HG02571 (cell line): Measurements from ENCODE around the gene ISG20.

Experiments
- ATAC-seq: cut with Tn5 transposase; IDR thresholded peaks from one replicate; pipeline ENCODE4 v1.9.1; 2021; ENCODE audit warnings: mild to moderate bottlenecking, moderate library complexity; ENCODE audit not compliant: unreplicated experiment

The ISG20 gene

DNA sequence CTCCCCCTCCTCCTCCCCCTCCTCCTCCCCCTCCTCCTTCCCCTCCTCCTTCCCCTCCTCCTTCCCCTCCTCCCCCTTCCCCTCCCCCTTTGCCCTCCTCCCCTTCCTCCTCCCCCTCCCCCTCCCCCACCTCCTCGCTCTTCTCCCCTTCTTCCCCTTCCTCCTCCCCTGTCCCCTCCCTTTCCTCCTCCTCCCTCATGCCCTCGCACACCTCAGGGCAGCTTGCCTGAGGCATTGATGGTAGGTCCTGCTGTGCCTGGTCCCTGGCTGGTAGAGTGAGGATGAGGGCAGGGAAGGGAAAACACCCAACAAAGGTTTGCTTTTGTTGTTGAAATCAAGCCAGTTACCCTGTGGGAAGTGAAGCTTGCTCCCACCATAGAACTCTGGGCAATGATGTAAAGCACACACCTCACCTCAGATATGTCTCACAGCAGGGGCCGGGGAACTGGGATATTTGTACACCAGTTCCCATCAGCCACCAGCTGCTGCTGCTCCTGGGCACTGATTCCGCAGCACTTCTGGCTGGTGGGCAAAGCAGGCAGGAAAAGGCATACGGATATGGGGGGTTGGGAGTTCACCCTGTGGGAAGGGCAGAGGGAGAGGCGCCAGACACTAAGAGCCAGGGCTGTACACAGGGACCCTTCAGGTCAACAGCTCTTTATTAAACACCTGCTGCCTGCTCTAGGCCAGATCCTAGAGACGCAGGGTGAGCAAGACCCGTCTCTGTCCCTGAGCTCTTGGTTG lies 13.8 kb downstream of the ISG20 start:
- ATAC-seq, result no peak

DNA sequence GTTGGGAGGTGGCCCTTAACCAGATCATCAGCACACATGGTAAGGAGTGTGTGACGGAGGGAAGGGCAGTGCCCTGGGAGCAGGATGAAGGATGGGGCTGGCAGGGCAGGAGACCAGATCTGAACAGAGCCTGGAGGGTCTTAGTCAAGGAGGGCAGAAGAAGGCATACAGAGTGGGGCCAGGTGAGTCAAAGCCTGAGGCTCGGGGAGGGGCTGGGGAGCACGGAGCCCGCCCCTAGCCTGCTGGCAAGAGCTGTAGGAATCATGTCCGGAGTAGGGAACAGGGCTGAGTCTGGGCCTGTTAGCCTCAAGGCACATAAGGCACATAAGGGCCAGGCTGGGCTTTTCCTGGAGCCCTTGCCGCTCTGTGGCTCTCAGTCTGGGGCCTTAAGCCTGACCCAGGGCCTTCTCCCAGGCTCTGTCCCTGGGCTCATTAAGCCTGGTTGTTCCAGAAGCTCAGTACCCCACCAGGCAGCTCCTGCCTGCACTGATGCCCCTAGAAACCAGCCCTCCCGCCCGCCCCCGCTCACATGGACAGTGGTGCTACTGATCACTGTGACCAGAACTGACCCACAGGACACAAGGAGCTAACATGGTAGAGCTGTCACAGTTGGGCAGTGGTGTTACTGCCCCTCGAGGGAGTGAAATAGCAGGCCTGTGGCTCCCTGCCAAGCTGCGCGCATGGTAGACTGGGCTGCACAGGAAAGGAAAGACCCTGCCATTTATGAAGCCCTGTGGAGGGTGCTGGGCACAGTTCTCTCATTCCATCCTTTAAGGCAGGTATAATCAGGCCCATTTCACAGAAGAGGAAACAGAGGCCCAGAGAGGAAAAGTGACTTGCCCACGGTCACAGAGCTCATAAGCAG lies 14.6 kb downstream of the ISG20 start:
- ATAC-seq, result no peak

DNA sequence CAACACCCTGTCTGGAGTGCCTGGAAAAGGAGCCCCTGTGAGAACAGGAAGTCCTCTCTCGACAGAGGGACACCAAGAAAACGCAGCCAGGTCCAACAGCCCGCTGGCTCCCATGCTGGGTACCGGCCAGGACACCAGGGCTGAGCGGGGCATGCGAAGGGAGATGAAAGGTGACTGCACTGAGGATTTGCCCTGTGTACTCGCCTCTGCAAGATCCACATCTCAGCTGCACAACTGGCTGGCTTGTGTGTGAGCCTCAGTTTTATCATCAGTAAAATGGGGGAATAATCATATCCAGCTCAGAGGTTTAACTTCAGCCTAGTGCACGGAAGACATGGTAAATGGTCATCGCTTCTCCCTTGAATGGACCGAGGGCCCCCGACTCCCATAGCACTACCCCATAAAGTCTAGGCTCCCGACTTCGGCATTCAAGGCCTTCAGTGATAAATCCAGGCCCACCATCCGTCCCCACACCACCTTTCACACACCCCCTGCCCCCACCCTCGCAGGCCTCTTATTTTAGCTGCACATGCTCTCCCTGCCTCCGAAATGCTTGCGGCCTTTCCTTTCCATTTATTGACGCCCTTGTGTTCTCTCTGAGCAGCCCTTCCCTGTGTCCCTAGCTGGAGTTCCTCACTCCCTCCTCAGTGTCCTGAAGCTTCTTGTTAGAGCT lies 15.8 kb downstream of the ISG20 start:
- ATAC-seq, result no peak

DNA sequence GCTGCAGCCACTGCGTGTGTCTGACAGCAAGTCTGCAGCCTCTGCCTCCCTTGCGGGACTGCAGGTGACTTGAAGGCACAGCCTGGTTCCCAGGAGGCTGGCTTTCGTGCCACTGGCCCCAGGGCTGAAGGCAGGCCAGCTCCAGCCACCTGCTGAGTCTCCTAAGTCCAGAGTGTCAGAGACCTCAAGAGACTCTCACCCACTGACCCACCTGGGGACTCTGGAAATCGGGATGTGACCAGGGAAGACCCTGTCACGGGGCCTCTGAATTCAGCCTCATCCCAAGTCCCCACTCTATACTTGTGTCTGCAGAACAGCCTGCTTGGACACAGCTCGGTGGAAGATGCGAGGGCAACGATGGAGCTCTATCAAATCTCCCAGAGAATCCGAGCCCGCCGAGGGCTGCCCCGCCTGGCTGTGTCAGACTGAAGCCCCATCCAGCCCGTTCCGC lies 16.3 kb downstream of the ISG20 start:
- ATAC-seq, result no peak

DNA sequence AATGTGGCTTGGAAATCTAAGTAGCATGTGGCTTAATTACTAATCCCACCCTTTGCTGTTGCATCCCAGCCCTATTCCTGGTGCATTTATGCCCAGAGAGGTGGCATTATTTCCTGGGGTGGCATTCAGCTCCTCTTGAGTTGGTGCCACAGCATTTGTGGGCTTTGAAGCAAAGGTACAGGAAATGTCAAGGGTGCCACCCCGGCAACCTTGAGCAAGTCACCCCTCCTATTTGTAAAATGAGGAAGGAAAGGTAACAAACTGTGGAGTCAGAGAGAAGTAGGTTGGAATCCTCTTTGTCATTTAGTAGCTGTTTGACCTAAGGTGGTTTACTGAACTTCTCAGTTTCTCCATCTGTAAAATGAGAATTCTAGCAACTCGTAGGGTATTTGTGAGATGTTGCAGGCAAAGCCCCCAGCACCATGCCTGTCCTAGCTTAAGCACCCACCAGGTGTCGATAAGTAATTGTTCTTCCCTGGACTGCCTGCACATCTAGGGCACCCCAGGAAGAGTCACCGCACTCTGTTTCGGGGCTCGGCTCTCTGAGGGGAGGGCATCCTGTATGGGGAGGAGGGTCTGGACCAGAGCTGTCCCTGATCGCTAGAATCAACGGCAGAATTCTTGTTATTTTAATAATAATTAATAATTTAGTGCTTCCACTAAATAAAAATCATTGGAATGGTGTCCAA lies 17.1 kb downstream of the ISG20 start:
- no peak for ATAC-seq

DNA sequence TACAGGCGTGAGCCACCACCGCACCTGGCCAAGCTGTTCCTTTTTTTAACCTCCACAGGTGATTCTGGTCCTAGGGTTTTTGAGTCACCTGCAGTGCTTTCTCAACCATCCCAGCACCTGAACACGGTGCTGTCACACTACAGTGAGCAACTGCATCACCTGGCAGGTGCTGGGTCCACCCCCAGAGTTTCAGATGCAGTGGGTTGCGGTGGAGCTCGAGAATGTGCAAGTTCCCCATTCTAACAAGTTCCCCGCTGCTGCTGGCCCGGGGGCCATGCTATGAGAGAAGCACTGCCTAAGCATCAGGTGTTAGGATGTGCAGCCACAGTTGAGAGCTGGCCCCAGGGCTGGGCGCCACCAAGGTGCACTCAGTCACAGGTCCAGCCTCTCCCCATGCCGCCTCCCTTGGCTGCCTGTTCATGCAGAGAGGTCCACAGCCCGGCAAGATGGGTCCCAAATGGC lies 18.0 kb downstream of the ISG20 start:
- peak; percentile 84 for ATAC-seq

DNA sequence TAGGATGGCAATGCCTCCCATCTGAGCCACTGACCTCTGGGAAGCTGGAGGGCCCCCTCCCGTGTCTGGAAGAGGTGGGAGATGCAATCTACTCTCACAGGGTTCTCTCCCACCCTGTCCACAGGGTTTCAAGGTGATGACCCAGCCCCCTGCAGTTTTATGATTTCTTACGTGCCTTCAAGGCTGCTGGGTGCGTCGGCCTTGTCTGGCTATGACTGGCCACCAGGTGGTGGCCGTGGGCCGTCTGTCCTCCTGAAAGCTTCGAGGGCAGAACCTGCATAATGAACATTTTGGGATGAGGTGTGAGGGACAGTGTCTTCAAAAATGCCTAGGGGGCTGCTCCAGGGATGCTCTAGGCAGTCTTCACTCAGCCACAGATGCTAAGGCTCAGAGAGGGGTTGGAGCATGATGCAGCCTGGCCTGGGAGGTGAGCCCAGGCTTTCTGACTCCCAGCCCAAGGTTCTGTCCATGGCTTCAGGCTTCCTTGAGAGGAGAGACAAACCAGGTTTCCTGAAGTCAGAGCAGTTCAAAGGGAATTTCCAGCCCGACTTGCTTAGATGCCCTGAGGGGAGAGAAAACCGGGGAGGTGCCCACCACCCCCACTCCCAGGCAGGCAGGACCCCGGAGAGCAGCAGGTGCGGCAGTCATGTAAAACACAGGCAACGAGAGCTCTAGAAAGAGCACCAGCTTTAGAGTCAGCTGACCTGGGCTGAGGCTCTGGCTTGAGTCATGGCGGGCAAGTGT lies 18.7 kb downstream of the ISG20 start:
- no peak for ATAC-seq

DNA sequence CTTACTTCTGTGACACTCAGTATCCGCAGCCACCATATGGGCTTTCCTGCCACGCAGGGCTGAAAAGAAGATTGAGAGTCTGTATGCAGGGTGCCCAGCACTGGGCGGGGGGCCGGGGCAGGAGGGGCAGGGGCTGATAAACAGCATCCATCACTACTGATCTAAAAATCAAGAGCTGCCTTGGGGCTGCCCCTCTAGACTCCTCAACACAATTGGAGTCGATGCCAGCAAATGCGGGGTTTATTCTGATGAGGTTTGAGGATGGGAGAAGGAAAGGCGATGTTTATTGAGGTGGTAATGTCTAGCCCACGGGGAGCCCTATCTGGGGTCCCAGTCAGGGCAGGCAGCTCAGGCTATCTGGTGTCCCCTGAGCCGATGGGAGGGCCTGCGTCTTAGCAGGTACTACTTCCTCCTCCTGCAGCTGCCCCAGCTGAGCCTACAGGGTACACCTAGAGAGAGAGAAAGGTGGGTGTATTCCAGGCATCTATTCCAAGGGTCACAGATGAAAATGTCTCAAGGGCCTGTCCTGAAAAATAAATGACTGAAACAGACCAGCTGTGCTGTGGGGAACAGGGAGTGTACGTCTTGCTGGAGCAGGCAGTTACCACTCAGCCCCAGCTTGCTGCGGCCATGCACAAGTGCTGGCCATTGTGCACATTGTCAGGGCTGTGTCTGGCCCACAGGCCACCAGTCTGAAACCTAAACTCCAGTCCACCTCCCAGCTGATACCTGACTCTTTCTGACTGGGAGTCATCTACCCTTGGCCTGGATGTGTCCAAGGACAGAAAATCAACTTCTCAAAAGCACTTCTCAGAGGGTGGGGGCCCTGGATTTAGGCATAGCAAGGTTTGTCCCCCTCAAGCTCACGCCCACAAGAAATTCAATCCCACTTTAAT lies 19.5 kb downstream of the ISG20 start:
- ATAC-seq, result no peak

DNA sequence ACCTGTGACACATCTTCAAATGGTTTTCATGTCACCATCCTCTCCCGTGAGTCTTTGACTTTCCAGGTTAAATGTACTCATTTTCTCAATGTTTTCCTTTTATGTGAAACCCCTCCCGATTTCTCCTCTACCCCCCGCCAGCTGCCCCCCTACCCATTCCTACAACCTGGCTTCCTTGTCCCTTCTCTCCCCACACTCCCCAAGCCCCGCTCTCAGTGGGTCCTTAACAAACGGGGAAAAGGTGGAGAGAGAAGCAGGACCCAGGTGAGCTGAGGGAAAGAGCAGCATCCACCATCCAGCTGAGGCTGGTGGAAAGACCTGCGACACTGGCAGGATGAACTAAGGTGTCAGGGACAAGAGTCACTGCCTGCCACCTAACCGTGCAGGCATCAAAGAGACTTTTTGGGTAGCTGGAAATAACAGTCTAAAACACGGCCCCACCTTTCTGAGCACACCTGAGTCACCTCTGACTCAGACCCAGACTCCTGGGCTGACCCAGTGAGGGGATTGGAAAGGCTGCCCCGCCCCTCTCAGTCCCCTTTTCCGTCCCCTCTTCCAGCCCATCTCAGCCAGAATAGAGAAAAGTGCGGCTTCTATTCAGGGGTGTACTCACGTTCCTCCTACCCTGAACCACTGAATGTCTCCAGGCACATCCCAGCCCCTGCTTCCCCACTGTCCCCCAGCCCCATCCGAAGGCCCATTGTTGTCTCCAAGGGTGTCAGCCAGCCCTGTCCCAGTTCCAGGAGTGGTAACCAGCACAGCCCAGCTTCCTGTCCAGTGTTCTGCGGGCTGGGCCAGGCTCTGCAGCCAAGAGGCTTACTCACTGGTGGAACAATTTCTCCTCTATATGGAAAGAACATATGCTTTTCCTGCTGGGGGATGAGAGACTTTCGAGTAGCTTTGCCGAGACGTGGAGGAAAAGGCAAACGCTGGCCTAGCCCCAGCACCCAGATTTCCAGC lies 20.4 kb downstream of the ISG20 start:
- no peak for ATAC-seq

DNA sequence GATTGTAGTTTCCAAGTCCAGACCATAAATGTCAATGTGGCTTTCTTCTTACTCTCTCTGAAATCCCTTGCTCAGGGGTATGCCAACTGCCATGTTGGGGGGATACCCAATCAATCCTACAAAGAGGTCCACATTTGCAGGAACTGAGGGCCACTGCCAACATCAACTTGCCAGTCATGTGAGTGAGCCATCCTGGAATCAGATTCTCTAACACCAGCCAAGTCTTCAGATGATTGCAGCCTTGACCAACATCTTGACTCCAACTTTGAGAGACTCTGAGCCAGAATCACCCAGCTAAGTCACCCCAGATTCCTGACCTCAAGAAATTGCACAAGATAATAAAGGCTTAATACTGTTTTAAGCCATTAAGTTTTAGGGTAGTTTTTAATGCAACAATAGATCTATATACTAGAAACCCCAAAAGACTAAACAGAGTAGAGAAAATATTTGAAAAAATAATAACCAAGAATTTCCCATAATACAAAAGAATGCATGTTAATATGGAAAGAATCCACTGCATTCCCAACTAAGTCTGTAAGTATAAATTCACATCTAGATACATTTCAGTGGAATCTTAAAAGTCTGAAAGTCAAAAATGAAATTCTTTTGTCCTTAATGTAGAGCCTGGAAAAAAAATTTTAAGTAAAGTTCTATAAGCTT lies 22.4 kb downstream of the ISG20 start:
- ATAC-seq, result no peak

DNA sequence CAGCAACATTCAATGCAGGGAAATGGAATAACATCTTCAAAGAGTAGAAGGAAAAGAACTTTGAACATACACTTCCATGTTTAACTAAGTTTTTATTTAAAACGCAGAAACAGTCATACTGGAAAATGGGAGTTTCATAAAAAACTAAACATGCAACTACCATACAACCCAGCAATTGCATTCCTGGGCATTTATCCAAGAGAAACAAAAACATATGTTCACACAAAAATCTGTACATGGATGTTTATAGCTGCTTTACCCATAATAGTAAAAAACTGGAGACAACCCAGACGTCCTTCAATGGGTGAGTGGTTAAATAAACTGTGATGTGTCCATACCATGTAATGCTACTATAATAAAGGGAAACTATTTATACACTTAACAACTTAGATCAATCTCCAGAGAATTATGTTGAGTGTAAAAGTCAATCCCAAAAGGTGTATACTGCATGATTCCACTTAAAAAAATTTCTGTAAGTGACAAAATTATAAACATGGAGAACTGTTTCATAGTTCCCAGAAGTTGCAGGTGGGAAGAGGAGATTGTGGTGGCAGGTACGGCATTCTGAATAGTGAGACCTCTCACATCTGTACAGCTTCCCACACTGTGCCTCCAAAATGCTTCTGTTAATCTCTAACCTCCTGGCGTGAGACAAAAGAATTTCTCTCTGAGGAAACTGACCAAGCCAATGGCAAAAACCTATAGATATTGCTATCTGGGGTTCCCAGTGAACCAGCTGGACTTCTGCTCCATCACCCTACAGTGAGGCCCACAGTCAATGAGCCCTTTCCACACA lies 23.1 kb downstream of the ISG20 start:
- ATAC-seq, result no peak

DNA sequence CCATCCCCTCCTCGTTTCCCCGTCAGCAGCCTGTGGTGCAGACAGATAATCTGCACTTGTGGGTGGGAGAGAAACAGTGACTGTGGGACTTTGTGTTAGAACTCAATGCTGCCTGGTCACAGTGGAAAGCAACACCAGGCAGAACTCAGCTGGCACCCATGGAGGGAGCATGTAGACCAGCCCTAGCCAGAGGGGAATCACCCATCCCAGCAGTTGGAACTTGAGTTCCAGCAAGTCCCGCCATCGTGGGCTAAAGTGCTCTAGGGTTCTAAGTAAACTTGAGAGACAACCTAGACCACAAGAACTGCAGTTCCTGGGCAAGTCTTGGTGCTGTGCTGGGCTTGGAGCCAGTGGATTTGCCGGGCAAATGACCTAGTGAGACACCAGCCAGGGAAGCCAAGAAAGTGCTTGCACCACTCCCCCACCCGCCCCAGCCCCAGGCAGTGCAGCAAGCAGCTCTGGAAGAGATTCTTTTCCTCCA lies 24.4 kb downstream of the ISG20 start:
- no peak for ATAC-seq

DNA sequence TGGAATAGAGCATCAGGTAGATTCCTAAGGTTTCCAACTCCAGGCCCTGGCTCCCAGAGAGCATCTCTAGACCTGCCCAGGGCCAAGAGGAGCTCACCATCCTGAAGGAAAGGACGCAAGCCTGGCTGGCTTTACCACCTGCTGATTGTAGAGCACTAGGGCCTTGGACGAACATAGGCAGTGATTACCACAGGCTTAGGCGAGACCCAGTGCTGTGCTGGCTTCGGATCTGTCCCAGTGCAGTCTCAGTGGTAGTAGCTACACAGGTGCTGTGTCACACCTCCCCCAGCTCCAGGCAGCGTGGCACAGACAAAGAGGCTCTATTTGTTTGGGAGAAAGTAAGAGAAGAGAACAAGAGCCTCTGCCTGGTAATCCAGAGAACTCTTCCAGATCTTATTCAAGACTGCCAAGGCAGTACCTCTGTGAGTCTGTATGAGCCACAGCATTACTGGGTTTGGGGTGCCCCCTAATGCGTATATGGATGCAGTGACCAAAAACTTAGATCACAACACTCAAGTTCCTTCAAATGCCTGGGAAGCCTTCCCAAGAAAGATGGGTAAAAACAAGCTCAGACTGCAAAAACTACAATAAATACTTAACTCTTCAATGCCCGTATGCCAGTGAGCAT lies 25.4 kb downstream of the ISG20 start:
- no peak for ATAC-seq

DNA sequence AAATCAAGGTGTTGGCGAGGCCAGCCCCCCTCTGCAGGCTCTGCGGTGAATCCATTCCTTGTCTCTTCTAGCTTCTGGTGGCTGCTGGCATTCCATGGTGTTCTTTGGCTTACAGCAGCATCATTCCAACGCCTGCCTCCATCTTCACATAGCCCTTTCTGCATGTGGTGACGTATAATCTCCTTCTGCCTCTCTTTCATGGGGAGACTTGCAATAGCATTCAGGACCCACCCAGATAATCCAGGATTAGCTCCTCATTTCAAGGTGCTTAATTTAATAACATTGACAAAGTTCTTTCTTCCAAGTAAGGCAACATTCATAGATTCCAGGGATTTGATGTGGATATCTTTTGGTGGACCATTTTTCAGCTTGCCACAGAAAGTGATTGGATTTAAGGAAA lies 35.8 kb downstream of the ISG20 start:
- ATAC-seq, result no peak

DNA sequence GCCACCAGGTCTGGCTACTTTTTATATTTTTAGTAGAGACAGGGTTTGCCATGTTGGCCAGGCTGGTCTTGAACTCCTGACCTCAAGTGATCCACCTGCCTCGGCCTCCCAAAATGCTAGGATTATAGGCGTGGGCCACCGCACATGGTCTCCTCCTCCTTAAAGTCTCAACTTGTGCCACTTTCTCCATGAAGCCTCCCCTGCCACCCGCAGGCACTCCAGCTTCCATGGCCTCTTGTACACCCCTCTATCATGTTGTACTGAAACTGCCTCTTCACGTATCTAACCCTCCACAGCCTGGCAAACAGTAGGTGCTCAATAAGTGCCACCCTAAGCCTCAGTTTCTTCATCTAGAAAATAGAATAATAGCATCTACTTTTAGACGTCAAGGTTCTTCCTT lies 39.9 kb downstream of the ISG20 start:
- ATAC-seq, result no peak
